Smooth muscle cell (in vitro differentiated cells): Measurements from ENCODE around the gene DCAF15. TPM values are rescaled to one million over a fixed set of nuclear protein-coding genes. Genes with fewer than 3 reads are reported as not detected.

Experiments used
- DNase-seq: peaks from one replicate; lab custom pipeline; 2025; ENCODE audit not compliant: unreplicated experiment; lab: John Stamatoyannopoulos, UW
- H2AFZ ChIP-seq: fragments of 200-600 bp; sonication (generic); 2 replicates; pipeline ENCODE4 v1.6.0; 2016; ENCODE audit warnings: antibody characterized with exemption, low read depth, mild to moderate bottlenecking
- H3F3A ChIP-seq: fragments of 200-600 bp; sonication (generic); 2 replicates; pipeline ENCODE4 v1.6.0; 2017; ENCODE audit warnings: antibody characterized with exemption, low read depth
- H3K27ac ChIP-seq: fragments of 200-600 bp; sonication (generic); 2 replicates; pipeline ENCODE4 v1.5.1; 2016; ENCODE audit warnings: low read depth, mild to moderate bottlenecking
- H3K27me3 ChIP-seq: fragments of 200-600 bp; sonication (generic); 2 replicates; pipeline ENCODE4 v1.6.1; 2016; ENCODE audit warnings: low read depth, mild to moderate bottlenecking
- H3K36me3 ChIP-seq: fragments of 200-600 bp; sonication (generic); 2 replicates; pipeline ENCODE4 v1.5.1; 2016; ENCODE audit warnings: low read depth
- H3K4me1 ChIP-seq: fragments of 200-600 bp; sonication (generic); 2 replicates; pipeline ENCODE4 v1.5.1; 2016; ENCODE audit warnings: low read depth
- H3K4me2 ChIP-seq: fragments of 200-600 bp; sonication (generic); 2 replicates; pipeline ENCODE4 v1.6.0; 2016; ENCODE audit warnings: mild to moderate bottlenecking
- H3K4me3 ChIP-seq: fragments of 200-600 bp; sonication (generic); 2 replicates; pipeline ENCODE4 v1.5.1; 2016; ENCODE audit warnings: mild to moderate bottlenecking
- H3K79me2 ChIP-seq: fragments of 200-600 bp; sonication (generic); 2 replicates; pipeline ENCODE4 v1.6.0; 2016; ENCODE audit warnings: low read depth, mild to moderate bottlenecking
- H3K9ac ChIP-seq: fragments of 200-600 bp; sonication (generic); 2 replicates; pipeline ENCODE4 v1.6.0; 2016; ENCODE audit warnings: low read depth
- H3K9me3 ChIP-seq: fragments of 200-600 bp; sonication (generic); replicated peaks from 2 replicates; pipeline ENCODE4 v1.5.1; 2016; ENCODE audit warnings: low read depth
- H4K20me1 ChIP-seq: fragments of 200-600 bp; sonication (generic); 2 replicates; pipeline ENCODE4 v1.6.0; 2016; ENCODE audit warnings: low read depth
- WGBS: methylation state at CpG from one replicate; pipeline ENCODE4 v1.1.7; 2016; ENCODE audit warnings: low lambda C conversion rate; 5-methylcytosine and 5-hydroxymethylcytosine counted together
- polyA plus RNA-seq: library from polyadenylated mRNA; unstranded; fragments of >200 nt; fragmentation: Nextera tagmentation; extraction: Ambion mirVana; gene quantifications from 2 replicates; pipeline ENCODE4 v1.2.1, GENCODE V29; 2016
- total RNA-seq: library from RNA; depleted of rRNA; stranded (reverse); fragments of >200 nt; gene quantifications from 2 replicates; pipeline ENCODE4 v1.2.3, GENCODE V29; 2014
- TF ChIP-seq, protein P1 (sequence below): fragments of 200-600 bp; sonication (generic); IDR thresholded peaks from 2 replicates; pipeline ENCODE4 v1.5.1; 2017; ENCODE audit warnings: borderline replicate concordance, mild to moderate bottlenecking, antibody characterized with exemption; ENCODE audit not compliant: insufficient read depth, poor library complexity, severe bottlenecking

The DCAF15 gene
- total and polyA plus RNA-seq, 2 experiments from 2014 or later, result 12.4 to 27.0 TPM

DNA sequence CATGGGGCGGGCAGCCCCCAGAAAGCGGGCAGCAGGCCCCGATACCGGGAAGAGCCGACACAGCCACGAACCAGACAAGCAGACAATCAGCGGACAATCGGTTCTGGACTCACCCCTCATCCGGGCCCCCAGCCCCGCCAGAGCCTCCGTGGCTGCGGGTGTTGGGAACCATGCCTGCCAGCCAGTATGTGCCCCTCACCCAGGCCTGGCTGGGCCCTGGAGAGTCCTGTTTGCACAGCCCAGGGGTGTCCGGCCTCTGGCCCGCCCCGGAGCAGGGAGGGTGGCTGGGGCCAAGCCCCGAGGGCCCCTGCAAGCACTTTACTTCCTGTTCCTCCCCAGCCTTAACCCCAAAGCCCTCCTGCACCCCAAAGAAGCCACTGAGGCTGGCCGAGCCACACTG lies 21.9 kb upstream of the DCAF15 start:
- no peak overlapping the region for H3K4me3 ChIP-seq
- no peak overlapping the region for H3K4me2 ChIP-seq
- H3K9me3 ChIP-seq, result no peaks in the 10 kb centered on the region
- no peak overlapping the region for H3K27ac ChIP-seq
- no peaks in the 10 kb centered on the region for H3F3A ChIP-seq
- H3K36me3 ChIP-seq, result no peaks in the 10 kb centered on the region
- 95% methylated on average over 13 of the region's 17 CpGs for WGBS
- no peak overlapping the region for H2AFZ ChIP-seq
- DNase-seq, result no peak
- H3K9ac ChIP-seq, result no peak overlapping the region
- H3K27me3 ChIP-seq, result no peaks in the 10 kb centered on the region
- no peaks in the 10 kb centered on the region for H3K4me1 ChIP-seq
- H4K20me1 ChIP-seq, result no peaks in the 10 kb centered on the region
- no peaks in the 10 kb centered on the region for H3K79me2 ChIP-seq
- TF ChIP-seq, protein P1, sequence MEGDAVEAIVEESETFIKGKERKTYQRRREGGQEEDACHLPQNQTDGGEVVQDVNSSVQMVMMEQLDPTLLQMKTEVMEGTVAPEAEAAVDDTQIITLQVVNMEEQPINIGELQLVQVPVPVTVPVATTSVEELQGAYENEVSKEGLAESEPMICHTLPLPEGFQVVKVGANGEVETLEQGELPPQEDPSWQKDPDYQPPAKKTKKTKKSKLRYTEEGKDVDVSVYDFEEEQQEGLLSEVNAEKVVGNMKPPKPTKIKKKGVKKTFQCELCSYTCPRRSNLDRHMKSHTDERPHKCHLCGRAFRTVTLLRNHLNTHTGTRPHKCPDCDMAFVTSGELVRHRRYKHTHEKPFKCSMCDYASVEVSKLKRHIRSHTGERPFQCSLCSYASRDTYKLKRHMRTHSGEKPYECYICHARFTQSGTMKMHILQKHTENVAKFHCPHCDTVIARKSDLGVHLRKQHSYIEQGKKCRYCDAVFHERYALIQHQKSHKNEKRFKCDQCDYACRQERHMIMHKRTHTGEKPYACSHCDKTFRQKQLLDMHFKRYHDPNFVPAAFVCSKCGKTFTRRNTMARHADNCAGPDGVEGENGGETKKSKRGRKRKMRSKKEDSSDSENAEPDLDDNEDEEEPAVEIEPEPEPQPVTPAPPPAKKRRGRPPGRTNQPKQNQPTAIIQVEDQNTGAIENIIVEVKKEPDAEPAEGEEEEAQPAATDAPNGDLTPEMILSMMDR, result no peak

DNA sequence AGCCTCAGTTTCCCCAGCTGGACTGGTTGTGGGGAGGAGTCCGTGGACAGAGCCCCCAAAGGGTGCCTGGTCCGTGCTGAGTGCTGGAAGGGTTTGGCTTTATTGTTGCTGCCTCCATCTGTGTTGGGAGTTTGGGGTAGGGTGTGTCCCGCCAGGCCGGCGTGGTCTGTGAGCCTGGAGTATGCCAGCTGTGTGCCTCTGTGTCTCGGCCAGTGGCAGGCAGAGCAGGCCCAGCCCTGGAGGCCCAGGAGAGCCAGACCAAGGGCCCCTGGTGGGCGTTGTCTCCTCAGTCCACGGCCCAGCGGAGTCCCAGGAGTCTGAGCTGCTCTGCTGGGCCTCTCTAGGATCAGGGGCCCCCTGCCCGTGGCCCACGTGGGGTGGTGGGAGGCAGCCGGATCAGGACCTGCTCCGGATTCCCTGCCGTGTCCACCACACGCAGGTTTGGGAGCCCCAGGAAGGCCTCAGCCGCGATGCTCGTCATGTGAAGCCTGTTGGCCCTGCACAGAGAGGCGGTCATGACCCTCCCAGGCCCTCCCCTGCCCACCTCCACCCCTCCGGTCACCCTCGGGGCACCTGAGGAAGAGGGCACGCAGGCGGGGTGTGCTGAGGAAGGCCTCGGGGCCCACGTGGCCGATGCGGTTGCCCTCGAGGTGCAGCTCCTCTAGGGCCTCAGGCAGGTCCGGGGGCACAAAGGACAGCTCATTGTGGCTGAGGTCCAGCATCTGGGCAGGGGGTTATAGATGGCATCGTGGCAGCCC lies 20.7 kb upstream of the DCAF15 start:
- Histone ChIP-seq H3K9me3 (no peaks in the 10 kb centered on the region), H3F3A (no peaks in the 10 kb centered on the region), H3K4me1 (peaks cover 8% of the 10 kb centered on the region), H4K20me1 (no peaks in the 10 kb centered on the region), H3K27ac (no peak overlapping the region), H3K9ac (no peak overlapping the region), H3K4me2 (no peak overlapping the region), H2AFZ (no peak overlapping the region), H3K79me2 (no peaks in the 10 kb centered on the region), H3K27me3 (no peaks in the 10 kb centered on the region), H3K4me3 (no peak overlapping the region), H3K36me3 (no peaks in the 10 kb centered on the region)
- DNase-seq, result no peak
- TF ChIP-seq, protein P1, result no peak
- 95% methylated on average over 30 of the region's 30 CpGs for WGBS

DNA sequence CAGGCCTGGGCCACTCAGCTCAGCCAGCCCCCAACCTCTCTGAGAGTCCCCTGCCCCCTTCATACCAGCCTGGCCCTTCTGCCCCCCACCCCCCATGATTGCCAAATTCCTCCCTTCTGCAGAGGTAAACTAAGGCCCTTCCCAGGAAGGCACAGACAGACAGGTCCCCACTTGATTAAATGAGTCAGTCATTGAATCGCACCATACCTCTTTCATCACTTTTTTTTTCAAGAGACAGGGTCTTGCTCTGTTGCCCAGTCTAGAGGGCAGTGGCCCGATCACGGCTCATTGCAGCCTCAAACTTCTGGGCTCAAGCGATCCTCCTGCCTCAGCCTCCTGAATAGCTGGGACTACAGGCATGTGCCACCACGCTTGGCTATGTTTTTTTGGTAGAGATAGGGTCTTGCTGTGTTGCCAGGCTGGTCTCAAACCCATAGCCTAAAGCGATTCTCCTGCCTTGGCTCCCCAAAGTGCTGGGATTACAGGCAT lies 20.1 kb upstream of the DCAF15 start:
- Histone ChIP-seq H3K4me2 (no peak overlapping the region), H2AFZ (no peak overlapping the region), H3F3A (no peaks in the 10 kb centered on the region), H3K9ac (no peak overlapping the region), H3K36me3 (no peaks in the 10 kb centered on the region), H4K20me1 (no peaks in the 10 kb centered on the region), H3K27ac (no peak overlapping the region), H3K4me1 (peaks cover 8% of the 10 kb centered on the region), H3K27me3 (no peaks in the 10 kb centered on the region), H3K4me3 (no peak overlapping the region), H3K79me2 (no peaks in the 10 kb centered on the region), H3K9me3 (no peaks in the 10 kb centered on the region)
- TF ChIP-seq, protein P1, result no peak
- WGBS, result 95% methylated on average over 6 of the region's 6 CpGs
- no peak for DNase-seq
